Stimulated activated CD4-positive, alpha-beta T cell treated with anti-CD3 and anti-CD28 coated beads, TNF-alpha, amount 100 ng/mL, for 1 hour (primary cell): ENCODE results near the gene NOS2.
"Not testable (repeated sequence)": the region's sequence is repeated elsewhere in the genome, so short reads cannot be mapped to it uniquely, and the experiment has no call there.

Experiments
- DNase-seq, 3 donors: peaks; one replicate each; pipeline ENCODE4 v3.0.0-alpha.2; 2020; ENCODE audit warnings: low read depth in 3 of 3, low spot score in 1 of 3

The NOS2 gene

GRCh38 chr17:27792095-27792494 lies 8.2 kb downstream of the NOS2 start:
- DNase-seq, result no peak

DNA sequence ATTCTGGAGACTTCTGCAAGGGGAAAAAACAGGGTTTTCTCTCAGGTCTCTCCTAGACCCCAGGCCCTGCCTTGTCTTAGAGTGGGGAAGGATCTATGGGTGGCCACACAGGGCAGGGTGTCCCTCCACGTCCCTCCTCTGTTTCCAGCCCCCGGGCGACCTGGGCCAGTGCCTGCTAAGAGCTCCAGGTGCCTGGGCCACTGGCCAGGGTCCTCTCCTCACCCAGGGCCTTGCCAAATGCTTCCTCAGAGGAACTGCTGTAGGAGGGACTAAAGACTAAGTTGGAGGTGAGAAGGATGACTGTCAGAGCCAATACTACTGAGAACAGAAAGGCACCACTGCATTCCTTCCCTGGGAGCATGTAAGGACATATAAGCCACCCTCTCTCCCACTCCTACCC lies 11.4 kb downstream of the NOS2 start:
- DNase-seq, result no peak

DNA sequence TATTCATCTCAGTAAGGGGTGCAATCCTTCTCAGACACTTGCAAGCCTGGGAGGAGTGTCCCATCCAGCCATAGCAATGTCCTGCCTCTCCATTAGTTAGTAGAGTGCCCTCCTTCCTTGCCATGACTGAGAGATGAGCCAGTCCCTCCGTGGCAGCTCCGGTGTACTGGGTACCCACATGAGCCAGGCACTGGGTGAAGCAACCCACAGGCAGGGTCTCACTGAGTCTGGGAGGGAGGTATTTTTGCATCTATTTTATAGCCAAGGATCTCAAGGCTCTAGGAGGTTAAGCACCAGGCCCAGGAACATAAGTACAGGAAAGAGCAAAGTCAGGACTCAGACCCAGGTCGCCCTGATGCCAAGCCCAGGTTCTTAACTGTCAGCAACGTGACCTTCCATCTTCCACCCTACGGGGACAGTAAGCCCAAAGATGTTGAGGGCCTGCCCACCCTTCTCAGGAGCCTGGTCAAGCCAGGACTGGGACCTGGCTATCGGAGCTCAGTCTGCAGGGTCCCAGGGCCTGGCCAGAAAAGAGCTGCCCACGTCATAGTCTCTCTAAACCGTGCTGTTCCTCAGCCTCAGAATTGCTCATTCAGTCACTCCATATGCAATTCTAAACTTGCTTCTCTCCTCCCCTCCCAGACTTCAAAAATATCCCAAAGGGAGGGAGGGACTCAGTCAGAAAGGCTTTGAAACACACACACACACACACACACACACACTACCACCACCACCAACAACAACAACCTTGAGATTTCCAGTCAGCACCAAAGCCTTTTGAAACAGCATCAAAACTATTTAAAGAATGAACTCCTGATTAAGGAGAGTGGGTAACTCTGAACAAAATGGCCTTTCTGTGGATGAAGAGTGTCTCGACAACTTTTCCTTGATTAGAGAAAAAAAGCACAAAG lies 16.6 kb downstream of the NOS2 start:
- no peak for DNase-seq

GRCh38 chr17:27782791-27783206 lies 17.5 kb downstream of the NOS2 start:
- no peak for DNase-seq

GRCh38 chr17:27780828-27781404 lies 19.4 kb downstream of the NOS2 start:
- no peak for DNase-seq

- DNase-seq, result no peak
Measured at GRCh38 chr17:27780092-27780827, 20.1 kb downstream of the NOS2 start.

DNA sequence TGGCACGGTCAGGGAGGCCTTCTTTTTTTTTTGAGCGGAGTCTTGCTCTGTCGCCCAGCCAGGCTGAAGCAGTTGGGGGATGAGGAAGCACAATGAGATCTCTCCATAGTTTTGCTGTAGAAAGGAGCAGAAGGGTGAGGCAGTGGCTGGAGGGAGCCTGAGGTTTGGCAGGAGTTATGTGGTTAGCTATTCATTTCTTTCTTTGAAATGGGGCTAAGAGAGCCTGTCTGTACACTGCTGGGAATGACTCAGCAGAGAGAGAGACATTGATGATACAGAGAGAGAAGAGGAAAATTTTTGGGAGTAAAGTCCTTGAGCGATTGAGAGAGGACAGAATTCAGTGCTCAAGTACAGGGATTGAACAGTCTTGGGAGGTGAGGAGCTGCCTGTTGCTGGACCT lies 22.1 kb downstream of the NOS2 start:
- no peak for DNase-seq

GRCh38 chr17:27776882-27777624 lies 23.3 kb downstream of the NOS2 start:
- DNase-seq, result no peak

- DNase-seq, result no peak
Measured at GRCh38 chr17:27771586-27771985, 28.7 kb downstream of the NOS2 start.

- no peak for DNase-seq
Measured at GRCh38 chr17:27770877-27771276, 29.5 kb downstream of the NOS2 start.

- DNase-seq, result no peak
Measured at GRCh38 chr17:27768858-27769410, 31.4 kb downstream of the NOS2 start.

DNA sequence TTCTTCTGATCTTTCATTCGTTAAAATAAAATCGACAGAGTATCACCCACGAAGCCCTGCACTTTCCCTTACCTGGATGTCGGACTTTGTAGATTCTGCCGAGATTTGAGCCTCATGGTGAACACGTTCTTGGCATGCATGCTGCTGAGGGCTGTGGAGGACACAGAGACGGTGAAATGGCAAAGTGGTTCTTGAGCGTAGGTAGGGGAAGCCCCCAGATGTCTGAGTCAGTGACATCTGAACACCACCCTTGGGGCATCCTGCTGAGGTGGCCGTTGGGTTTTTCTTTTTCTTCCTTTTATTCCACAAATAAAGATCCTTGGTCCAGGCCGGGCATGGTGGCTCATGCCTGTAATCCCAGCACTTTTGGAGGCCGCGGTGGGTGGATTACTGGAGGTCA lies 33.9 kb downstream of the NOS2 start:
- no peak for DNase-seq

DNA sequence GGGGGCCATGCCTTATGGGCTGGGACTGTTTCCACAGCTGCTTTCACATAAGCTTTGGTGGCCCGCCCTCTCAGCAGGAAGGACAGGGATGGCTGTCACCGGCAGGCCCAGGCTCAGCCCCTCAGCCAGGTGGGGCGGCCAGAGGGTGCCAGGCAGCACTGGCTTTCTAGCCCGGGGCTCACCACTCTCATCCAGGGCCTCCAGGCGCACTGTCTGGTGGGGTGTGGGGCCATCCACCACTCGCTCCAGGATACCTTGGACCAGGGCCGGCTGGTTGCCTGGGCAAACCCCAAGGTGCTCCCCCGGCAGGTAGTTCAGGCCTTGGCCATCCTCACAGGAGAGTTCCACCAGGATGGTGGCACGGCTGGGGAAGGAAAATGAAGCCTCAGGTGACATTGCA lies 35.0 kb downstream of the NOS2 start:
- DNase-seq, result no peak

DNA sequence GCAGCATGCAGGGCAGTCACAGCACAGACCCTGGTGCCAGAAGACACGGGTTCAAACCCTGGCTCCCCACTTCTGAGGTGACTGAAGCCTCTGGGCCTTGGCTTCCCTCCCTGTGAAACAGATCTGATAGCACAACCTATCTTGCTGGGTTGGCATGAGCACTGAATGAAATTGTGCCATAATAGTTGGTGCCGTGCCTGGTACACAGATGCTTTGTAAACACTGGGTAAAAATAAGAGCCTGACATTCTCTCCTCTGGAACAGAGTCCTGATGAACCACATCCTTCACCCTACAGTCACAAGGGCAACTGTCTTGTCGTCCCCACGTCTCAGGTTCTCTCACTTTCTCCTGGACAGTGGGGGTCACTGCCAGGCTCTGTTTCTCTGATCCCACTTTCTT lies 35.7 kb downstream of the NOS2 start:
- DNase-seq, result no peak

GRCh38 chr17:27762527-27763305 lies 37.6 kb downstream of the NOS2 start:
- DNase-seq, result no peak

DNA sequence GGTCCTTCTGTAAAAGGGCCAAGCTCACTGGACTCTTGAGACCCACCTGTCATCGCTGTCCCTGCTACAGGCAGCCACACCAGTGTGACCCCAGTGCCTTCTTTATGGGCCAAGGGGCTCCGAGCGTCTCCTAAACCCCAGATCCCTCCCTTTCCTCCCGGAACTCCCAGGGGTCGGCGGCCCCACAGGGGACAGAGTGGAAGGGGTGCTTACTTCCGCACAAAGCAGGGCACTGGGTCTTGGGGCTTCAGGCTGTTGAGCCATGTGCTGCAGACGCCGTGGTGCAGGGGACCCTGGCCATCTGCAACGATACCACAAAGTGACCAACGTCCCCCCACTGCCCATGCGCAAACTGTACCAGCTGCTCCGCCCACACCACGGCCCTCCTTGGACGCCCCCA lies 39.4 kb downstream of the NOS2 start:
- not testable (repeated sequence) for DNase-seq

GRCh38 chr17:27760069-27760885 lies 40.1 kb downstream of the NOS2 start:
- DNase-seq, result peak; percentile 12 to 72 (median 46)

DNA sequence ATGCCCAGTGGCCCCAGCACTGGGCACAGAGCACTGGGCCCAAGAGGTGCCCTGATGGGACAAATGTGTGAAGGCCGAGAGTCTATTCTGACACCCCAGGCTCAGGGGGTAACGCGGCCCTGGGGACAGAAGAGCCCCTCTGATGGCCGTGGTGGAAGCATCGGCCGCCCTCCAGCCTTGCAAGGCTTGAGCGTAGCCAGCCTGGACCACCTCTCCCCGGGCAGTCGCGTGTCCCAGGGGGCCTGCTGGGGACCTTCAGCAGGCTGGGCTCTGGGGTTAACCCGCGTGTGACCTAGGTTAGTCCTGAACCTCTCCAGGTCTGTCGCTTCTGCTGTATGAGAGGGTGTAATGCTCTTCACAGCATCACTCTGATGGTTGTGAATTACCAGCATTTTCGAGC lies 40.8 kb downstream of the NOS2 start:
- no peak for DNase-seq
